RWPE1 (cell line): Measurements from ENCODE around the gene TMEM81.

Experiments
- CTCF ChIA-PET: fragments of 350-600 bp; sonication (Branson Sonifier 250); formaldehyde crosslinking; extraction: SDS; loops from one replicate; lab custom pipeline; 2021; lab: Yijun Ruan, JAX
- POLR2A ChIA-PET: fragments of 400-600 bp; formaldehyde crosslinking; extraction: SDS; loops from one replicate; lab custom pipeline; 2020; ENCODE audit warnings: antibody characterized with exemption; ENCODE audit not compliant: low non-redundant PET; lab: Yijun Ruan, JAX
- DNase-seq: peaks from one replicate; pipeline ENCODE4 v3.0.0; 2012; ENCODE audit warnings: low spot score
- H3K27ac ChIP-seq: fragments of 450-650 bp; 2 replicates; pipeline ENCODE4 v1.5.1; 2017
- CTCF ChIP-seq: fragments of 450-650 bp; conservative IDR thresholded peaks from 2 replicates; pipeline ENCODE4 v1.5.1; 2017; ENCODE audit warnings: low read depth, mild to moderate bottlenecking

TMEM81 gene

GRCh38 chr1:205088341-205088740 is 4.1 kb upstream of the TMEM81 start:
- no peak for TF ChIP-seq CTCF
- no peak overlapping the region for H3K27ac ChIP-seq
- CTCF ChIA-PET: interaction anchor here (0.6 to 1.4 kb wide), 3 partner anchors 12 to 113 kb away, joined by 3 to 4 read pairs (median 3); no protein-coding TSS in a partner anchor
- DNase-seq: no peak
- POLR2A ChIA-PET: no interaction called here

- ChIA-PET CTCF (interaction anchor here (1.1 to 3.0 kb wide), 2 partner anchors 10 to 21 kb away, joined by 3 to 20 read pairs; no protein-coding TSS in a partner anchor), POLR2A (no interaction called here)
- no peak overlapping the region for H3K27ac ChIP-seq
- DNase-seq: no peak
- no peak for TF ChIP-seq CTCF
Measured at GRCh38 chr1:205082431-205082830, 1.8 kb downstream of the TMEM81 start.

- DNase-seq: no peak
- CTCF ChIA-PET: interaction anchor here (0.7 to 0.9 kb wide), 2 partner anchors 270 to 306 kb away, joined by 3 to 4 read pairs; no protein-coding TSS in a partner anchor
- no peak for TF ChIP-seq CTCF
- H3K27ac ChIP-seq: peak overlapping the region; percentile 64; the same call in 1 of the 2 replicates
- POLR2A ChIA-PET: no interaction called here
Measured at GRCh38 chr1:205077934-205078311, 6.3 kb downstream of the TMEM81 start.

- POLR2A ChIA-PET: no interaction called here
- CTCF ChIA-PET: interaction anchor here (0.6 to 7.0 kb wide), 5 partner anchors 15 to 306 kb away, joined by 3 to 58 read pairs (median 3); no protein-coding TSS in a partner anchor
- H3K27ac ChIP-seq: peak overlapping the region; percentile 64; the same call in 1 of the 2 replicates
- TF ChIP-seq CTCF: no peak
- DNase-seq: no peak
Measured at GRCh38 chr1:205077158-205077933, 6.9 kb downstream of the TMEM81 start.

- CTCF ChIA-PET: interaction anchor here (0.9 to 7.0 kb wide), 4 partner anchors 10 to 155 kb away, joined by 4 to 58 read pairs (median 5); no protein-coding TSS in a partner anchor
- H3K27ac ChIP-seq: no peak overlapping the region
- no peak for TF ChIP-seq CTCF
- no peak for DNase-seq
- POLR2A ChIA-PET: no interaction called here
Measured at GRCh38 chr1:205076245-205076761, 8.0 kb downstream of the TMEM81 start.

- POLR2A ChIA-PET: no interaction called here
- H3K27ac ChIP-seq: no peak overlapping the region
Measured at GRCh38 chr1:205075642-205076155, 8.6 kb downstream of the TMEM81 start.

More at GRCh38 chr1:205075642-205076155, 8.6 kb downstream of the TMEM81 start:
- DNase-seq: no peak
- CTCF ChIA-PET: interaction anchor here (0.9 to 7.0 kb wide), 5 partner anchors 10 to 156 kb away, joined by 4 to 58 read pairs (median 4); no protein-coding TSS in a partner anchor
- TF ChIP-seq CTCF: no peak
